ENCODE results near the gene IFI35. TPM values are rescaled to one million over a fixed set of nuclear protein-coding genes. Genes with fewer than 3 reads are reported as not detected.
A peak's percentile ranks its signal among the peaks of the same experiment; 100 is the strongest.

Gene IFI35
- 4.9 and 13.4 TPM in 2 replicates for total RNA-seq (2011; cell fraction: chromatin; rRNA removed; ENCODE audit: low replicate concordance)
- total RNA-seq (2011; cell fraction: nucleolus; rRNA removed) = 12.0 and 15.2 TPM in 2 replicates
- total RNA-seq (2011; cell fraction: nucleoplasm; rRNA removed) = 8.1 and 8.3 TPM in 2 replicates
- total RNA-seq (2014; rRNA removed) (11.7 and 13.9 TPM in 2 replicates), total RNA-seq (2014; rRNA removed; fragmentation: Illumina TruSeq; extraction: Trizol) (3.9 and 4.7 TPM in 2 replicates), total RNA-seq (2015; rRNA removed; fragmentation: Illumina TruSeq; extraction: Trizol) (8.4 and 9.4 TPM in 2 replicates), total RNA-seq (2021) (10.6 TPM in 2 replicates), polyA plus RNA-seq (2011; rRNA removed) (5.3 and 7.5 TPM in 2 replicates), polyA plus RNA-seq (2014; fragmentation: Illumina TruSeq; extraction: Trizol) (11.3 TPM in 2 replicates), polyA plus RNA-seq (2014; fragmentation: Nextera tagmentation; extraction: Ambion mirVana) (10 to 100 TPM in 1 of 2 experiments, 1 to 10 TPM in 1; 4.4 to 10.2 TPM), polyA plus RNA-seq (2014; rRNA removed) (12.0 and 13.1 TPM in 2 replicates), polyA minus RNA-seq (2011; rRNA and poly(A)+ RNA removed) (2.5 and 4.1 TPM in 2 replicates), Bru-seq, nascent RNA (percentile 52 among the genes with signal in this experiment), BruChase-seq, experiment 1, labeled RNA remaining after a 2-hour chase (percentile 46 among the genes with signal in this experiment), BruChase-seq, experiment 2, labeled RNA remaining after a 6-hour chase (percentile 46 among the genes with signal in this experiment)
- polyA plus RNA-seq (2011; cell fraction: cytosol; rRNA removed) = 8.4 and 15.8 TPM in 2 replicates
- polyA plus RNA-seq (2011; cell fraction: nucleus; rRNA removed) = 8.6 and 12.3 TPM in 2 replicates
- 16.2 and 33.1 TPM in 2 replicates for polyA plus RNA-seq (2012)
- 2.3 and 3.0 TPM in 2 replicates for polyA minus RNA-seq (2011; cell fraction: cytosol; rRNA and poly(A)+ RNA removed)
- 3.2 and 3.3 TPM in 2 replicates for polyA minus RNA-seq (2011; cell fraction: nucleus; rRNA and poly(A)+ RNA removed)
- long read RNA-seq, experiment 1, transcript IFI35-204 (7 exons, 1,232 nt) = major isoform, 6 of 17 reads
- long read RNA-seq, experiment 1, partial matches to known transcripts = 4 of 17 reads
- long read RNA-seq, experiment 1, other reads (novel, unspliced or antisense) = 3 of 17 reads
- long read RNA-seq, experiment 2, transcript IFI35-203 (7 exons, 1,241 nt) = major isoform, 6 of 14 reads
- long read RNA-seq, experiment 2, transcript IFI35-204 (7 exons, 1,232 nt) = major isoform, 6 of 14 reads
- long read RNA-seq, experiment 2, partial matches to known transcripts = 1 of 14 reads
- long read RNA-seq, experiment 2, other reads (novel, unspliced or antisense) = 1 of 14 reads
- long read RNA-seq, experiment 3, transcript IFI35-204 (7 exons, 1,232 nt) = major isoform, 8 of 13 reads
- long read RNA-seq, experiment 3, partial matches to known transcripts = 0 of 13 reads
- long read RNA-seq, experiment 3, other reads (novel, unspliced or antisense) = 2 of 13 reads

- intact Hi-C loops (cut with micrococcal nuclease) (loop anchor here (1.0 kb wide), 1 partner anchor 17 kb away; no protein-coding TSS in a partner anchor), in situ Hi-C loops (cut with MboI) (no loop called here)
- Histone ChIP-seq H3K9ac (ENCODE audit: insufficient read depth in 1 of 2, low read depth in 2 of 2, low read length in 2 of 2) (peak within 1 kb of the TSS; percentile 86 to 90), H3K27ac (ENCODE audit: extremely low read depth, low read depth, low read length) (peak within 1 kb of the TSS; percentile 82), H3K4me2 (ENCODE audit: insufficient read depth, low read length) (peak within 1 kb of the TSS; percentile 98), H3K4me1 (replicated peaks in 1 of 2; ENCODE audit: control insufficient read depth in 2 of 2, insufficient read depth in 2 of 2, low read length in 2 of 2) (peaks cover 11 to 22% of the 10 kb centered on the region in 2 experiments), H3K36me3 (ENCODE audit: control insufficient read depth, insufficient read depth, low read length) (peaks cover 28% of the 10 kb centered on the region), H2AFZ (ENCODE audit: low read depth, low read length) (peak within 1 kb of the TSS; percentile 98), H4K20me1 (replicated peaks; ENCODE audit: control insufficient read depth, insufficient read depth, low read length) (peaks cover 9% of the 10 kb centered on the region; the same call in 1 of the 2 replicates), H3K79me2 (ENCODE audit: control insufficient read depth, insufficient read depth, low read length) (no peaks in the 10 kb centered on the region; the same call in 2 of the 3 replicates), H3K9me3 (replicated peaks; ENCODE audit: control insufficient read depth, insufficient read depth, low read depth, low read length) (no peaks in the 10 kb centered on the region; the same call in 1 of the 2 replicates), H3K9me1 (ENCODE audit: control insufficient read depth, insufficient read depth, low read length) (no peaks in the 10 kb centered on the region), H3K4me3 (peak within 1 kb of the TSS; percentile 56), H3K27me3 (ENCODE audit: control insufficient read depth in 2 of 2, insufficient read depth in 2 of 2, low read length in 2 of 2) (no peaks in the 10 kb centered on the region)
- DNase-seq (ENCODE audit: extremely low read depth in 1 of 4, low spot score in 3 of 4) (peak; percentile 54 to 92 (median 70)), FAIRE-seq (peak; percentile 90), ATAC-seq (peak; percentile 92)
- no TSS peak for BruUV-seq (replicated peaks)
- POLR2A ChIA-PET = interaction anchor here (1.5 to 2.1 kb wide), 3 partner anchors 9 to 309 kb away, joined by 5 to 26 read pairs (median 9); partner anchors contain the start of gene RPL27
- WGBS (ENCODE audit: insufficient coverage, low coverage, missing lambda C conversion rate) = 15% methylated on average over 15 of the region's 18 CpGs
- CTCF ChIA-PET (ENCODE audit: low intra/inter-chr PET ratio) = interaction anchor here (0.6 to 0.8 kb wide), 3 partner anchors 13 to 332 kb away, joined by 3 to 4 read pairs (median 3); no protein-coding TSS in a partner anchor
- TF ChIP-seq E2F6 (IDR thresholded peaks at IDR 0.05; ENCODE audit: borderline replicate concordance in 1 of 2, extremely low read depth in 1 of 2, insufficient read depth in 1 of 2, insufficient read length in 1 of 2, low read depth in 1 of 2, low read length in 1 of 2, poor library complexity in 1 of 2, severe bottlenecking in 1 of 2) = peak in 1 of 2 experiments; percentile 24
- no peak for TF ChIP-seq ZNF232 (CRISPR knock-in tag; IDR thresholded peaks at IDR 0.05)
- no peak for TF ChIP-seq ATF1 (CRISPR knock-in tag; IDR thresholded peaks at IDR 0.05)
- TF ChIP-seq ATF1 (tag; IDR thresholded peaks at IDR 0.05) = 0 out of 2 replicates have a peak, but pooled peaks have one; percentile 18
- TF ChIP-seq IRF1 (CRISPR knock-in tag; IDR thresholded peaks at IDR 0.05; ENCODE audit: borderline replicate concordance) = no peak
- TF ChIP-seq YBX1 (IDR thresholded peaks at IDR 0.05) = no peak
- no peak for TF ChIP-seq KLF1 (tag; IDR thresholded peaks at IDR 0.05)
- peak; percentile 76 for TF ChIP-seq CEBPB (tag; IDR thresholded peaks at IDR 0.05)
- TF ChIP-seq ATF4 (CRISPR knock-in tag; IDR thresholded peaks at IDR 0.05) = no peak
- TF ChIP-seq BRF1 (IDR thresholded peaks at IDR 0.05; ENCODE audit: borderline replicate concordance, extremely low read depth, insufficient read length) = no peak
- peak in 1 of 2 experiments; percentile 36; a peak in 1 of 4 replicates for TF ChIP-seq TBL1XR1 (IDR thresholded peaks at IDR 0.05; ENCODE audit: low read length in 2 of 2)
These were observed at the start of gene IFI35 for GRCh38 chr17:43006639-43007551. TSS of gene IFI35 (plus strand) at chr17:43006784. CDS start at chr17:43006948, 164 bp downstream.
